IgD-negative memory B cell (primary cell): ENCODE measurements around the gene BMPR1A. TPM values are rescaled to one million over a fixed set of nuclear protein-coding genes. Genes with fewer than 3 reads are reported as not detected.

Source experiments
- H3K27ac Mint-ChIP-seq, 3 donors: one replicate each; pipeline ENCODE4 v1.8.0; 2020 to 2022; ENCODE audit warnings: mild to moderate bottlenecking in 3 of 3, mixed read lengths in 3 of 3, moderate library complexity in 1 of 3
- H3K27me3 Mint-ChIP-seq: one replicate; pipeline ENCODE4 v1.8.0; 2021; ENCODE audit warnings: mixed read lengths
- H3K36me3 Mint-ChIP-seq: one replicate; pipeline ENCODE4 v1.8.0; 2020; ENCODE audit warnings: mild to moderate bottlenecking, mixed read lengths
- H3K4me1 Mint-ChIP-seq, 3 donors: one replicate each; pipeline ENCODE4 v1.8.0; 2020 to 2022; ENCODE audit warnings: mixed read lengths in 3 of 3, mild to moderate bottlenecking in 1 of 3
- H3K4me3 Mint-ChIP-seq, 4 donors: one replicate each; pipeline ENCODE4 v1.8.0; 2020 to 2022; ENCODE audit warnings: mild to moderate bottlenecking in 4 of 4, mixed read lengths in 4 of 4, moderate library complexity in 3 of 4
- H3K9me3 Mint-ChIP-seq, 3 donors: one replicate each; pipeline ENCODE4 v1.8.0; 2020 to 2021; ENCODE audit warnings: mixed read lengths in 3 of 3, mild to moderate bottlenecking in 1 of 3
- polyA plus RNA-seq: library from polyadenylated mRNA; unstranded; fragments of 300-500 nt; fragmentation: Illumina TruSeq; gene quantifications from one replicate; pipeline ENCODE4 v1.2.3, GENCODE V29; 2021

Gene BMPR1A
- polyA plus RNA-seq, 1 donor from 2014 or later = 5.0 TPM

DNA sequence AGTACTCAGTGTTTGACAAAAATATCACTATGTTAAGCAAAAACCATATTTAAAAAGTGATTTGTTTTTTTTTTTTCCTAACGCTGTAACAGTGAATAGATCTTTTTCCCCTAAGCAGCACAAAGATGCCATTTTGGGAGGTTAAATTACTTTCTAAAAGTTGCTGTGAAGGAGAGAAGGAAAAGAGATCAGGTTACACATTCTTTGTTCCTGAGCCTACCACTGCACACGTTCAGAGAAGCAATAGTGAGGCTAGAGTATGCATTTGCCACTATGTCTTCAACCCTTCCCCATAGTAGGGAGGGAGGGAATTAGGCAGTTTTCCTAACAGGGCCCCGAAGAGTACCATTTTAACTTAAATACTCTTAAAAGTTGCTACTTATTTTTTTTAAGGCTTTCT is 38.9 kb downstream of the BMPR1A start:
- no peaks in the 10 kb centered on the region for H3K27me3 Mint-ChIP-seq
- H3K4me3 Mint-ChIP-seq = no peak overlapping the region
- H3K9me3 Mint-ChIP-seq = no peaks in the 10 kb centered on the region
- peaks cover 8 to 15% (median 8%) of the 10 kb centered on the region in 3 donors for H3K4me1 Mint-ChIP-seq
- no peak overlapping the region for H3K27ac Mint-ChIP-seq
- H3K36me3 Mint-ChIP-seq = peaks cover 8% of the 10 kb centered on the region

DNA sequence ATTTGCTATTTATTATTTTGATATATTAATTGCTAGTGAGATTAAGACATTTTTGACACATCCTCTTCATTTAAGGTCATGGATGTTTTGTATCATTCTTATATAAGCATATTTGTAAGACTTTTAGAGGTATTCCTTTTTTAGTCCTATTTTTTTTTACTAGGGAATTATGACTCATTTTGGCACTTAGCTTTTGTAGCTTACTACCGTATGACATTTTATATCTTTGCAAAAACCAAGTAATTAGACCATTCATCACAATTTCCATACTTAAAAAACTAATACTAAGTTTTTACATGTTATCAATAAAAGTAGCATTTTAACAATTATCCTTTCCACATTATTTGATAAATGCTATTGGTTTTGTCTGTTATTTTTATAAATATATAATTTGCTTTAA is 41.6 kb downstream of the BMPR1A start:
- Mint-ChIP-seq H3K36me3 (peaks cover 14% of the 10 kb centered on the region), H3K27me3 (no peaks in the 10 kb centered on the region), H3K4me1 (peaks cover 5 to 23% (median 18%) of the 10 kb centered on the region in 3 donors), H3K9me3 (no peaks in the 10 kb centered on the region), H3K27ac (no peak overlapping the region), H3K4me3 (no peak overlapping the region)

DNA sequence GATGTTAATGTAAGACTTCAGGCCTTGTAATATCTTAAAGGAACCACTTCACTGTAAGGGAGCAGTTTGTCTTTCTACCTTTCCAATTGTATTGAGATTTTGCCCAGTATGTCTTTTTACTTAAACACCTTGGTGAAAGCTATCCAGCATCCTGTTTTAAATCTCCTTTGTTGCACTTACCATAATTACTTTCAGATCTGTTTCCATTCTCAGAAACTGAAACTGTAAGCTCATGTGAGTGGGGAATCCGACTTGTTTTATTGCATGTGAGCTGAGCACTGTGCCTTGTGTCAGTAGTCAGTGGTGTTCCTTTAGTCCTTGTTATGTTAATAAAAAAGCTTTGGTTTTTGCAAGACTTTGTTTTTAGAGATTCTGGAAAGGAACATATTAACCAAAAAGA is 42.2 kb downstream of the BMPR1A start:
- no peak overlapping the region for H3K4me3 Mint-ChIP-seq
- no peaks in the 10 kb centered on the region for H3K9me3 Mint-ChIP-seq
- H3K4me1 Mint-ChIP-seq = peaks cover 4 to 23% (median 18%) of the 10 kb centered on the region in 3 donors
- H3K27ac Mint-ChIP-seq = no peak overlapping the region
- no peaks in the 10 kb centered on the region for H3K27me3 Mint-ChIP-seq
- peaks cover 14% of the 10 kb centered on the region for H3K36me3 Mint-ChIP-seq

DNA sequence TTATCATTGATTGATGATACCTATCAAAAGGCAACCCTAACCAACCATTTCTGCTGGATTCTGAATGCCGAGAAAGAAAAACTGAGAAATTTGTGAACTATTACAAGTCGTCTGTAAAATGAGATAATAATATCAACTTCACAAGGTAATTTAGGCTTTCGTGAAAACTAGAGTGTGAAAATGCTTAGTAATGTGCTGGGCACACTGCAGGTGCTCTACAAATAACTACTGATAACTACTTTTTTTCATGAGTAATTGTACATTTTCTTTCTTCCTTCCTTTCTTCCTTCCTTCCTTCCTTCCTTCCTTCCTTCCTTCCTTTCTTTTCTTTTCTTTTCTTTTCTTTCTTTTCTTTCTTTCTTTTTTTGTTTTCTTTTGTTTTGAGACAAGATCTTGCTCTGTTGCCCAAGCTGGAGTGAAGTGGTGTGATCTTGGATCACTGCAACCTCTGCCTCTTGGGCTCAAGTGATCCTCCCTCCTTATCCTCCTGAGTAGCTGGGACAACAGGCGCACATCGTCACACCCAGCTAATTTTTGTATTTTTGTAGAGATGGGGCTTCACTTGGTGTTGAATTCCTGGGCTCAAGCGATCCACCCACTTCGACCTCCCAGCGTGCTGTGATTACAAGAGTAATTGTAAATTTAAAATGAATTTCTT is 42.9 kb downstream of the BMPR1A start:
- no peaks in the 10 kb centered on the region for H3K9me3 Mint-ChIP-seq
- H3K4me3 Mint-ChIP-seq = peak overlapping the region in 2 of 4 donors; percentile 8 to 12
- no peaks in the 10 kb centered on the region for H3K27me3 Mint-ChIP-seq
- H3K36me3 Mint-ChIP-seq = peaks cover 9% of the 10 kb centered on the region
- no peak overlapping the region for H3K27ac Mint-ChIP-seq
- peaks cover 4 to 21% (median 18%) of the 10 kb centered on the region in 3 donors for H3K4me1 Mint-ChIP-seq

DNA sequence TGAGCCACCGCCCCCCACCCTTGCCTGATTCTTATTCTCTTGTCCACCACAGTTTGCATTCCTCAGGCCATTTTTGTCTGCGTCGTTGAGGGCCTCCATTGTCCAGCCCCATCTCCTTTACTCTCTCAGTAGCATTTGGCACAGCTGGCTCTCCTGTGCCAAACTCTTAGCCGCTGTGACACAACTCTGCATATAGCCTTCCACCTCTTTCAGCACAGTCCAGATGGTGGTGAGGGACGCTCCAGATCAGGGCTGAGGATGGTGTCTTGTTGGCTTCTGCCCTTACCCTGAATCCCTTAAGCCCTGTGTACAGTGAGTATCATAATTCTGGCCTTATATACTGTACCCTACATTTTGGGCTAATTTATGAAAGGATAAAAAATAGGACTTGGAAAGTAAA is 45.6 kb downstream of the BMPR1A start:
- Mint-ChIP-seq H3K27me3 (no peaks in the 10 kb centered on the region), H3K4me3 (no peak overlapping the region), H3K9me3 (no peaks in the 10 kb centered on the region), H3K36me3 (peaks cover 9% of the 10 kb centered on the region), H3K4me1 (peaks cover 6 to 25% (median 24%) of the 10 kb centered on the region in 3 donors), H3K27ac (no peak overlapping the region)

DNA sequence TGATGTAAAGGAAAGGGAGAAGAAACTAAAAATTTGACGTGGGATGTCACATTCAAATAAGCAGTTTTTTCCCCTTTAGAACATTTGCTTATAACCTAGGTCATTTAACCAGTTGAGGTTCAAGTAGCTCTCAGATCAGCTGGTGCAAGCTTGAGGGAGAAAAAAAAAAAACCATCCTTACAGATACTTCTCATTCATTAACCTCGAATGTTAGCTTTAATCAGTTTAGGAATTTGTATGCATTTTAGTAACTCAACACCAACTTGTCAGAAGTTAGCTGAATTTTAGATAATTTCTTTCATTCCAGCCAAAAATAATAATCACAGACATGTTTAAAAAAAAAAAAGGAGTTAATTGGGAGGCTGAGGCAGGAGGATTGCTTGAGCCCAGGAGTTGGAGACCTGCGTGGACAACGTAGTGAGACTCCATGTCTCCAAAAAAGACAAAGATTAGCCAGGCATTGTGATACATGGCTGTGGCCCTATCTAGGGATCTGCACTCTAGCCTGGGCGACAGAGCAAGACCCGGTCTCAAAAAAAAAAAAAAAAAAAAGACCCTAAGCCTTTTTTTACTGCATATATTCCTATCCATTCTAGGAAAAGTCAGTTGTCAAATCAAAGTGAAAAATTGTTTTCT is 46.2 kb downstream of the BMPR1A start:
- H3K4me3 Mint-ChIP-seq = peak overlapping the region in 1 of 4 donors; percentile 32
- peaks cover 6 to 25% (median 24%) of the 10 kb centered on the region in 3 donors for H3K4me1 Mint-ChIP-seq
- H3K27me3 Mint-ChIP-seq = no peaks in the 10 kb centered on the region
- H3K36me3 Mint-ChIP-seq = peaks cover 9% of the 10 kb centered on the region
- H3K9me3 Mint-ChIP-seq = no peaks in the 10 kb centered on the region
- H3K27ac Mint-ChIP-seq = no peak overlapping the region

DNA sequence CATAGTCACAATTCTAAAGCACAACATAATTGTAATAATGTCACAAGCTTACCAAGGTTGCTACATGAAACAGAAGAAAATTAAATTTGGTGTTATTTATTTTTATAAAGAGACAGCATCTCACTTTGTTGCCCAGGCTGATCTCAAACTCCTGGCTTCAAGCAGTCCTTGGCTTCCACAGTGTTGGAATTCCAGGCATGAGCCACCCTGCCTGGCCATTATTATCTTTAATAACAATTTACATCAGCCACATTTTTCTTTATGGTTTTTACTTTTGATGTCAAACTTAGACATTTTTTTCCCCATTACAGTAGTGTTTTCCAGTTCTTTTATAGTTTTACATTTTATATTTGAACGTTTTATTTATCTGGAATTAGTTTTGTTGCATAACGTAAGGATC is 46.7 kb downstream of the BMPR1A start:
- Mint-ChIP-seq H3K27me3 (no peaks in the 10 kb centered on the region), H3K9me3 (no peaks in the 10 kb centered on the region), H3K36me3 (peaks cover 9% of the 10 kb centered on the region), H3K4me1 (peaks cover 6 to 25% (median 24%) of the 10 kb centered on the region in 3 donors), H3K4me3 (no peak overlapping the region), H3K27ac (no peak overlapping the region)

DNA sequence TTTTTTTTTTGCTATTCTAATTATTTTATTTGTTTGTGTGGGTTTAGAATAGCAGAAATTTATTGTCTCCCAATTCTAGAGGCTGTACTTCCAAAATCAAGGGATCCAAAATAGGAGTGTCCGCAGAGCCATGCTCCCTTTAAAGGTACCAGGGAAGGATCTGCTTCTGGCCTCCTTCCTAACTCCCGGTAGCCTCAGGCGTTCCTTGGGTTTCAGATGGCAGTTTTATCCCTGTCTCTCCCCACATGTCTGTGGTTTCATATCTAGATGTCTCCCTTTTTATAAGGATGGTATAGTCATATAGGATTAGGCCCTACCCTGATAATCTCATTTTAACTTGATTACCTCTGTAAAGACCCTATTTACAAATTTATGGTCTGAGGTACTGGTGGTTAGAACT is 48.4 kb downstream of the BMPR1A start:
- Mint-ChIP-seq H3K36me3 (peaks cover 11% of the 10 kb centered on the region), H3K9me3 (no peaks in the 10 kb centered on the region), H3K4me1 (peaks cover 1 to 17% (median 15%) of the 10 kb centered on the region in 3 donors), H3K27ac (no peak overlapping the region), H3K27me3 (no peaks in the 10 kb centered on the region), H3K4me3 (no peak overlapping the region)

DNA sequence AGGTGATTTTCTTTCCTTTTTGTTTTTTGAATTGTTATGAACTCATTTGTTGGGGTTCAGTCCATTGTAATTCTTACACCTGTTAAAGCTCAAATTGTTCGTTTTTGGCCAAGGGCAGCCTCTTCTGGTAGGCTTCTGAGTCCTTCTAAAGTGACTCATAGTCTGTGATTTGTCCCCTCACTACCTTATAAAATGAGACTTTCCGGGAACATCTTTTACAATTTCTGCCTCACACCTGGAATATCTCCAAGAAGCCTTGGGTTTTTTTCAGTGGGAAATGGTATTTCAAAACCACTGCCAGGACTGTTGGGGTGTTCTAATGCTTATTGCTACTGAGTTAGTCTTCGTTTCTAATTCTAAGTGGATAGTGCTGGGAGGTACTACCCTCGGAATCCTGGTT is 56.7 kb downstream of the BMPR1A start:
- peaks cover 5% of the 10 kb centered on the region for H3K36me3 Mint-ChIP-seq
- peaks cover 4 to 7% (median 5%) of the 10 kb centered on the region in 3 donors for H3K4me1 Mint-ChIP-seq
- H3K9me3 Mint-ChIP-seq = no peaks in the 10 kb centered on the region
- no peak overlapping the region for H3K4me3 Mint-ChIP-seq
- H3K27me3 Mint-ChIP-seq = no peaks in the 10 kb centered on the region
- H3K27ac Mint-ChIP-seq = no peak overlapping the region

DNA sequence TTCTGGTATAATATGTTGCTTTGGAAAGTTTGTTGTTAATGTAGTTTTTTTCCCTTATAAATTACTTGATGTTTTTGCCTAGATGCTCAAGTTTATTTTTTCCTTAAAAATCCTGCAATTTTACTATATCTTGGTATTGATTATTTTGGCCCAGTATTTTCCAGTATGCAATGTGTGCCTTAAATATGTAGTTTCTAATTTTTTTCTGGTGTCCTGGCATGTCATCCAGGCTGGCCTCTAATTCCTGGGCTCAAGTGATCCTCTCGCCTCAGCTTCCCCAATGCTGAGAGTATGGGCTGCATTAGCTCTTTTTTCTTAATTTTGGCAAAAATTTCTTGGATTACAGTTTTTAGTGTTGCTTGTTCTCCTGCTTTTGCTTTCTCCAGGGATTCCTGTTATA is 57.6 kb downstream of the BMPR1A start:
- no peaks in the 10 kb centered on the region for H3K27me3 Mint-ChIP-seq
- peaks cover 5% of the 10 kb centered on the region for H3K36me3 Mint-ChIP-seq

DNA sequence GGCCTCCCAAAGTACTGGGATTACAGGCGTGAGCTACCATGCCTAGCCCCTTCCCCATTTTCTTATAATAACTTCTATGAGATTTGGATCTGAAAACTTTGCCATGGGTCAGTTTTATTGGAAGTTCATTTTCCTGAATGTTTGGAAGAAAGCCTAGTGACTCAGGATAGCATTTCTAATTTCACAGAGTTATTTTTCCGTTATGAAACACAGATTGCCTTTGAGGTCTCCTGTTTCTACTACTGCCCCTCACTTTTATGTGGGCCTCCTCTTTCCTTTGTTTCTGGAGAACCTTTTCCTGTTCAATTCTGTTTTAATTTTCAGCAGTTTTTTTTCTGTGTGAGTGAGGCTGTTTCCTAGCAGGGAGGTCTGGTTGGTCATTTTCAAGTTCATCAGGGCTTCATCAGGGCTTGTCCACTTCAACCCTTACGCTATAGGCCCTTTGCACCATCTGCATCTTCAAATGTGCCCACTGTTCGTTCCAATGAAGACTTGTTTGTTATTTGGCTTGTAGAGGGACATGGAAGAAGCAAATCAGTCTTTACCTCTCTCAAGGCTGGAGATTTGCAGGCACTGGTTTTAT is 58.7 kb downstream of the BMPR1A start:
- peaks cover 4 to 5% (median 5%) of the 10 kb centered on the region in 3 donors for H3K4me1 Mint-ChIP-seq
- H3K4me3 Mint-ChIP-seq = no peak overlapping the region
- H3K27ac Mint-ChIP-seq = no peak overlapping the region
- no peaks in the 10 kb centered on the region for H3K9me3 Mint-ChIP-seq
- no peaks in the 10 kb centered on the region for H3K27me3 Mint-ChIP-seq
- peaks cover 3% of the 10 kb centered on the region for H3K36me3 Mint-ChIP-seq

More for the DNA sequence above, 57.6 kb downstream of the BMPR1A start:
- H3K4me1 Mint-ChIP-seq = peaks cover 4 to 5% (median 5%) of the 10 kb centered on the region in 3 donors
- H3K27ac Mint-ChIP-seq = no peak overlapping the region
- no peaks in the 10 kb centered on the region for H3K9me3 Mint-ChIP-seq
- H3K4me3 Mint-ChIP-seq = no peak overlapping the region

DNA sequence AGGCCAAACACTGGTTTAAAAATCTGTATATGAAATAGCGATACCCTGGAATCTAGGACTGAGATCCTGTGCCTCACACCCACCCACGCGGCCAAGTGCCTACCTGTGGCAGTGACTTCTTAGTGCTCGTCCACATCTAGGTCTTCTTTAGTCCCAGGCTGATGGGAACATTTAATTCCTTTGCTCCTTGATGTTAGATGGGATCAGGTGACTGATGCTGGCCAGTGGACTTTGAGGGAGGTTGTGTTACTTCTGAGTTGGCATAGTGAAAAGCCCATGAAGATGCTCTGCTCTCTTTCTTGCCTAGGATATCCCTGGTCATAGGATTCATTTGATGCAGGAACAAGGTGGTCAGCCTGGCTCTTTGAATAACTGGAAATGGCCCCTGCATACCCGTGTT is 59.2 kb downstream of the BMPR1A start:
- H3K36me3 Mint-ChIP-seq = peaks cover 3% of the 10 kb centered on the region
- H3K27me3 Mint-ChIP-seq = no peaks in the 10 kb centered on the region
- H3K4me1 Mint-ChIP-seq = peaks cover 4 to 5% (median 5%) of the 10 kb centered on the region in 3 donors
- no peaks in the 10 kb centered on the region for H3K9me3 Mint-ChIP-seq
- no peak overlapping the region for H3K4me3 Mint-ChIP-seq
- H3K27ac Mint-ChIP-seq = peak overlapping the region in 1 of 3 donors; percentile 39

DNA sequence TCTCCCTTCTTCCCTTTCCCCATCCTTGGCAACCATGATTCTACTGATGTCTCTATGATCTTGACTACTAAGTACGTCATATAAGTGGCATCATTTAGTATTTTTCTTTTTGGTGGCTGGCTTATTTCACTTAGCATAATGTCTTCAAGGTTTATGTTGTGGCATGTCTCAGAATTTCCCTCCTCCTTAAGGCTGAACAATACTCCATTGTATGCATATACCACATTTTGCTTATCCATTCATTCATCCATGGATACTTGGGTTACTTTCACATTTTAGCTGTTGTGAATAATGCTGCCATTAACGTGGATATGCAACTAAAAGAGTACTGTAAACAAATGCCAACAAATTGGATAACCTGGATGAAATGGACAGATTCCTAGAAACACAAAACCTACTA is 60.8 kb downstream of the BMPR1A start:
- Mint-ChIP-seq H3K9me3 (no peaks in the 10 kb centered on the region), H3K27me3 (no peaks in the 10 kb centered on the region), H3K36me3 (no peaks in the 10 kb centered on the region), H3K4me1 (peaks cover 0 to 5% (median 5%) of the 10 kb centered on the region in 3 donors), H3K27ac (no peak overlapping the region), H3K4me3 (no peak overlapping the region)

DNA sequence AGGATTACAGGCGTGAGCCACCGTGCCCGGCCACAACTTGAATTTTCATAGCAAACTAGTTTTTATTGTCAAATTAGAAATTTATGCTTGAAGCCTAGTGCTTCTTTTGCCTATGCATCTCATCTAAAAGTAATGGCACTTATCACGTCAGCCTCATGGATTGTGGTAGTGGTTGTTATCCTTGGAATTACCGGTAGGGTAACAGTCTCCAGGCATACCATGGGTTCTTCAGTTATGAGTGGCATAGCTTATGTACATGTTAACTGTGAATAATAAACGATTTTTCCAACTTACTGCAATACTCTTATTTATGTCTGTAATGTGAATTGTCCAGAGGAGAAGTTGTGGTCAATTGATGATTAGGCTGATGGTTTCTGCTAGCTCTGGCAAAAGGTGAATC is 63.1 kb downstream of the BMPR1A start:
- no peaks in the 10 kb centered on the region for H3K9me3 Mint-ChIP-seq
- peaks cover 2% of the 10 kb centered on the region for H3K36me3 Mint-ChIP-seq
- no peak overlapping the region for H3K4me3 Mint-ChIP-seq
- H3K4me1 Mint-ChIP-seq = no peaks in the 10 kb centered on the region
- H3K27ac Mint-ChIP-seq = no peak overlapping the region
- H3K27me3 Mint-ChIP-seq = no peaks in the 10 kb centered on the region

DNA sequence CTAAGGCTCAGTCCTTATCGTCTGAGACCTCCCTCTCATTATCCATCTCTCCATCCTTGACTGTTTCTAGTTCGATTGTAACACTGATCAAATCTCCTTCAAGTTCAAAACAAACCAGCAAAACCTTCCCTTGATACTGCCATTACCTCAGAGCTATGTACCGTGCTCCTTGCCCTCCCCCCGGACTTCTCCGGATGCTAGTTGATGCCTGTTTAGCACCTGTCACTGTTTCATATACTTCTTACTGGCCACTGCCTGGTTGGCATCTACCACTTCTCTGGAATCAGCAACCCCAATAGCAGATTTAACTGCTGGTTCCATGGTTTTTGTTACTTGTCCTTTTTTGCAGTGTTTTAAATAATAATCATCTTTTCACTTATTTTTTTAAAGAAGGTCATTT is 64.1 kb downstream of the BMPR1A start:
- Mint-ChIP-seq H3K4me3 (no peak overlapping the region), H3K27me3 (no peaks in the 10 kb centered on the region), H3K4me1 (no peaks in the 10 kb centered on the region), H3K27ac (no peak overlapping the region), H3K9me3 (no peaks in the 10 kb centered on the region), H3K36me3 (peaks cover 2% of the 10 kb centered on the region)
